ENCODE measurements around the gene NECTIN1.
"Not testable (repeated sequence)": the region's sequence is repeated elsewhere in the genome, so short reads cannot be mapped to it uniquely, and the experiment has no call there.

The NECTIN1 gene

DNA sequence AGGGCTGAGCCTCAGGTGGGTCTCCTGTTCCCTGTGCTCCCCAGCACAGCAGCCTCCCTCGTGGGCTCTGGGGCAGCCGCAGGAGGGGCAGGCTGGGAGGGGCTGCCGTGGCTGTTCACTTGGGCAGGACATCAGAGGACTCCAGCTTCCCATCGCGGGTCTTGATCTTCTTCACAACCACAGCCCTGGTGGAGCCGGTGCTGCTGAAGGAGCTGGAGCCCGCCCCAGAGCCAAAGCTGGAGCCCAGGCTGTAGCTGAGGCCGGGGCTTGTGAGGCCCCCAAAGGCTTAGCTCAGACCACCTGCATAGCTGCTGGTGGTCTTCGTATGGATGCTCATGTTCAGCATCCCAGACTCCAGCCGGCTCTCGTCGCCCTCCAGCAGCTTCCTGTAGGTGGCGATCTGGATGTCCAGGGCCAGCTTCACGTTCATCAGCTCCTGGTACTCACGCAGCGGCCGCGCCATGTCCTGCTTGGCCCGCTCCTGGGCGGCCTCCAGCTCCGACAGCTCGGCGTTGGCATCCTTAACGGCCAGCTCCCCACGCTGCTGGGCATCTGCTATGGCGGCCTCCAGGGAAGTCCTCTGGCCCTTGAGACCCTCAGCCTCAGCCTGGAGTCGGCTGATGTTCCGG is 126.1 kb downstream of the NECTIN1 start:
- H3K36me3 ChIP-seq (ENCODE audit: low read length), result no peaks in the 10 kb centered on the region
- no peaks in the 10 kb centered on the region for H3K9me2 ChIP-seq (replicated peaks; ENCODE audit: insufficient read depth, low read length)
- no peaks in the 10 kb centered on the region for H3K79me2 ChIP-seq (ENCODE audit: insufficient read depth, low read length)
- no peaks in the 10 kb centered on the region for H4K20me1 ChIP-seq (ENCODE audit: low read depth, low read length)
- H3K4me2 ChIP-seq (ENCODE audit: low read depth, low read length, poor library complexity, severe bottlenecking), result no peak overlapping the region
- H3F3A ChIP-seq (ENCODE audit: insufficient read depth), result no peaks in the 10 kb centered on the region
- H3K27me3 ChIP-seq (ENCODE audit: low read length), result no peaks in the 10 kb centered on the region
- TF ChIP-seq, protein P1, sequence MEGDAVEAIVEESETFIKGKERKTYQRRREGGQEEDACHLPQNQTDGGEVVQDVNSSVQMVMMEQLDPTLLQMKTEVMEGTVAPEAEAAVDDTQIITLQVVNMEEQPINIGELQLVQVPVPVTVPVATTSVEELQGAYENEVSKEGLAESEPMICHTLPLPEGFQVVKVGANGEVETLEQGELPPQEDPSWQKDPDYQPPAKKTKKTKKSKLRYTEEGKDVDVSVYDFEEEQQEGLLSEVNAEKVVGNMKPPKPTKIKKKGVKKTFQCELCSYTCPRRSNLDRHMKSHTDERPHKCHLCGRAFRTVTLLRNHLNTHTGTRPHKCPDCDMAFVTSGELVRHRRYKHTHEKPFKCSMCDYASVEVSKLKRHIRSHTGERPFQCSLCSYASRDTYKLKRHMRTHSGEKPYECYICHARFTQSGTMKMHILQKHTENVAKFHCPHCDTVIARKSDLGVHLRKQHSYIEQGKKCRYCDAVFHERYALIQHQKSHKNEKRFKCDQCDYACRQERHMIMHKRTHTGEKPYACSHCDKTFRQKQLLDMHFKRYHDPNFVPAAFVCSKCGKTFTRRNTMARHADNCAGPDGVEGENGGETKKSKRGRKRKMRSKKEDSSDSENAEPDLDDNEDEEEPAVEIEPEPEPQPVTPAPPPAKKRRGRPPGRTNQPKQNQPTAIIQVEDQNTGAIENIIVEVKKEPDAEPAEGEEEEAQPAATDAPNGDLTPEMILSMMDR (IDR thresholded peaks at IDR 0.05; ENCODE audit: insufficient read depth, low read length, poor library complexity, severe bottlenecking), result no peak
- no peak for TF ChIP-seq EZH2phosphoT487 (conservative IDR thresholded peaks at IDR 0.05; ENCODE audit: low read length)
- H3K9me3 ChIP-seq (ENCODE audit: insufficient read depth, low read length), result no peaks in the 10 kb centered on the region
- no peak overlapping the region for H3K9ac ChIP-seq (ENCODE audit: low read length)
- H2AFZ ChIP-seq (ENCODE audit: low read depth, low read length, severe bottlenecking), result no peak overlapping the region
- no peak overlapping the region for H3K27ac ChIP-seq (ENCODE audit: low read depth, low read length)
- H3K4me3 ChIP-seq (ENCODE audit: insufficient read depth, low read length, poor library complexity, severe bottlenecking), result no peak overlapping the region

DNA sequence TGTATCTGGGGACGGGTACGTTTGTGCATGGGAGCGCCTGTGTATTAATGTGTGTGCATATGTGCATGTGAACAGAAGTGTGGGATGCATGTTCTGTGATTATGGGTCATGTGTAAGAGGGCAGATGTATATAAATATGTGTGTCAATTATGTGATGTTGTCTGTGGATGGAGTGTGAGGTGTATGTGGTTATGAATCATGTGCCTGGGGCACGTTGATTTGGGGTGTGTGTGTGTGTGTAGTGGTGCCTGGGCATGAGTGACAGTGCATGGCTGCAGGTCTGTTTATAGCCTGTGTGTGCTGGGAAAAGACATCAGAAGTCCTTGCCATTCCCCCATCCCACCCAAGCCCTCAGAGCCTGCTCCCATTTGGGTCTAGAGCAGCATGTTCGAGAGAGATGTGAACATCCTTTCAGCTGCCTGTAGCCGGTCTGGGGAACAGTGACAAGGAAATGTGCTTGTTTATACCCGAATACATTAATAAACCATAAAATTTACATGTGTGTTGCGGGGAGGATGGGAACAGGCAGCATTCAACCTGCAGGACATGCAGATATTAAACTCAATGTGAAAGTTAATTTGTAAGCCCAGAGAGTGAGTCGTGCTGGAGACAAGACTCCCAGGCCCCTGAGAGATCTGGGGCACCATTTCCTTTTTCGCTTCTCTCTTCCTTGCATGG is 129.0 kb downstream of the NECTIN1 start:
- no peaks in the 10 kb centered on the region for H3K36me3 ChIP-seq (ENCODE audit: low read length)
- no peak overlapping the region for H3K4me3 ChIP-seq (ENCODE audit: insufficient read depth, low read length, poor library complexity, severe bottlenecking)
- H3K9me3 ChIP-seq (ENCODE audit: insufficient read depth, low read length), result no peaks in the 10 kb centered on the region
- H3K27me3 ChIP-seq (ENCODE audit: low read length), result no peaks in the 10 kb centered on the region
- no peaks in the 10 kb centered on the region for H3F3A ChIP-seq (ENCODE audit: insufficient read depth)
- no peak overlapping the region for H3K27ac ChIP-seq (ENCODE audit: low read depth, low read length)
- H4K20me1 ChIP-seq (ENCODE audit: low read depth, low read length), result no peaks in the 10 kb centered on the region
- H3K4me2 ChIP-seq (ENCODE audit: low read depth, low read length, poor library complexity, severe bottlenecking), result no peak overlapping the region
- no peaks in the 10 kb centered on the region for H3K9me2 ChIP-seq (replicated peaks; ENCODE audit: insufficient read depth, low read length)
- no peak overlapping the region for H2AFZ ChIP-seq (ENCODE audit: low read depth, low read length, severe bottlenecking)
- TF ChIP-seq, protein P1 (IDR thresholded peaks at IDR 0.05; ENCODE audit: insufficient read depth, low read length, poor library complexity, severe bottlenecking), result no peak
- no peak for TF ChIP-seq EZH2phosphoT487 (conservative IDR thresholded peaks at IDR 0.05; ENCODE audit: low read length)
- no peak overlapping the region for H3K9ac ChIP-seq (ENCODE audit: low read length)
- H3K79me2 ChIP-seq (ENCODE audit: insufficient read depth, low read length), result no peaks in the 10 kb centered on the region

DNA sequence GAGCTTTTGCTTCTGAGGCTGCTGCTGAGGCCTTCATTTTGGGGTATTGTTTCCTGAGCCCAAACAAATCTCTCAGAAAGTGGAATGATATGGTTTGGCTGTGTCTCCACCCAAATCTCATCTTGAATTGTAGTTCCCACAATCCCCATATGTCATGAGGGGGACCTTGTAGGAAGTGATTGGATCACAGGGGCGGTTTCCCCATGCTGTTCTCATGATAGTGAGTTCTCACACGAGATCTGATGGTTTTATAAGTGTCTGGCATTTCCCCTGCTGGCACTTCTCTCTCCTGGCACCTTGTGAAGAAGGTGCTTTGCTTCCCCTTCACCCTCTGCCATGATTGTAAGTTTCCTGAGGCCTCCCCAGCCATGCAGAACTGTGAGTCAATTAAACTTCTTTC is 133.1 kb downstream of the NECTIN1 start:
- H4K20me1 ChIP-seq (ENCODE audit: low read depth, low read length); H3K9ac ChIP-seq (ENCODE audit: low read length); H3K9me2 ChIP-seq (replicated peaks; ENCODE audit: insufficient read depth, low read length); H3K79me2 ChIP-seq (ENCODE audit: insufficient read depth, low read length); H3K27ac ChIP-seq (ENCODE audit: low read depth, low read length); H3K27me3 ChIP-seq (ENCODE audit: low read length); H3K4me3 ChIP-seq (ENCODE audit: insufficient read depth, low read length, poor library complexity, severe bottlenecking); H3K36me3 ChIP-seq (ENCODE audit: low read length); H3K9me3 ChIP-seq (ENCODE audit: insufficient read depth, low read length); H3F3A ChIP-seq (ENCODE audit: insufficient read depth); H3K4me2 ChIP-seq (ENCODE audit: low read depth, low read length, poor library complexity, severe bottlenecking); H2AFZ ChIP-seq (ENCODE audit: low read depth, low read length, severe bottlenecking): not testable (repeated sequence)

GRCh38 chr11:119594639-119595249 is 134.3 kb downstream of the NECTIN1 start:
- Histone ChIP-seq H2AFZ (ENCODE audit: low read depth, low read length, severe bottlenecking) (no peak overlapping the region), H3K27ac (ENCODE audit: low read depth, low read length) (no peak overlapping the region), H3K36me3 (ENCODE audit: low read length) (no peaks in the 10 kb centered on the region), H3K4me3 (ENCODE audit: insufficient read depth, low read length, poor library complexity, severe bottlenecking) (no peak overlapping the region), H3K4me2 (ENCODE audit: low read depth, low read length, poor library complexity, severe bottlenecking) (no peak overlapping the region), H3K9me2 (replicated peaks; ENCODE audit: insufficient read depth, low read length) (no peaks in the 10 kb centered on the region), H3K79me2 (ENCODE audit: insufficient read depth, low read length) (no peaks in the 10 kb centered on the region), H3F3A (ENCODE audit: insufficient read depth) (no peaks in the 10 kb centered on the region), H3K9ac (ENCODE audit: low read length) (no peak overlapping the region), H4K20me1 (ENCODE audit: low read depth, low read length) (no peaks in the 10 kb centered on the region), H3K27me3 (ENCODE audit: low read length) (no peaks in the 10 kb centered on the region), H3K9me3 (ENCODE audit: insufficient read depth, low read length) (no peaks in the 10 kb centered on the region)
- TF ChIP-seq, protein P1 (IDR thresholded peaks at IDR 0.05; ENCODE audit: insufficient read depth, low read length, poor library complexity, severe bottlenecking), result no peak
- no peak for TF ChIP-seq EZH2phosphoT487 (conservative IDR thresholded peaks at IDR 0.05; ENCODE audit: low read length)
